HG02973 (cell line): ENCODE data around the gene PTGDS.

Experiments used
- ATAC-seq: cut with Tn5 transposase; IDR thresholded peaks from one replicate; pipeline ENCODE4 v1.9.1; 2021; ENCODE audit warnings: moderate library complexity; ENCODE audit not compliant: unreplicated experiment

PTGDS gene

DNA sequence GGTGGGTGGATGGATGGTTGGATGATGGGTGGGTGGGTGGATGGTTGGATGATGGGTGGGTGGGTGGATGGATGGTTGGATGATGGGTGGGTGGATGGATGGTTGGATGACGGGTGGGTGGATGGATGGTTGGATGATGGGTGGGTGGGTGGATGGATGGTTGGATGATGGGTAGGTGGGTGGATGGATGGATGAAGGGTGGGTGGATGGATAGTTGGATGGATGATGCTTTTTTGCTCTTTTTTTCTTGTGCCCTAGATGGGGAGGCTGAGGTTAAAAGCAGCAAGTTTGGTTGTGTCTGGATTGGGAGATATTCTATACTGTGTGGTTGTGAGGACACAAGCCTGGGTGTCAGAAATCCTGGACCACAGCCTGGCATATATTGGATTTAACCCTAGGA is 19.8 kb upstream of the PTGDS start:
- no peak for ATAC-seq

GRCh38 chr9:136957901-136958300 is 19.4 kb upstream of the PTGDS start:
- no peak for ATAC-seq

GRCh38 chr9:136958473-136958872 is 18.8 kb upstream of the PTGDS start:
- no peak for ATAC-seq

GRCh38 chr9:136958898-136959850 is 18.1 kb upstream of the PTGDS start:
- no peak for ATAC-seq

DNA sequence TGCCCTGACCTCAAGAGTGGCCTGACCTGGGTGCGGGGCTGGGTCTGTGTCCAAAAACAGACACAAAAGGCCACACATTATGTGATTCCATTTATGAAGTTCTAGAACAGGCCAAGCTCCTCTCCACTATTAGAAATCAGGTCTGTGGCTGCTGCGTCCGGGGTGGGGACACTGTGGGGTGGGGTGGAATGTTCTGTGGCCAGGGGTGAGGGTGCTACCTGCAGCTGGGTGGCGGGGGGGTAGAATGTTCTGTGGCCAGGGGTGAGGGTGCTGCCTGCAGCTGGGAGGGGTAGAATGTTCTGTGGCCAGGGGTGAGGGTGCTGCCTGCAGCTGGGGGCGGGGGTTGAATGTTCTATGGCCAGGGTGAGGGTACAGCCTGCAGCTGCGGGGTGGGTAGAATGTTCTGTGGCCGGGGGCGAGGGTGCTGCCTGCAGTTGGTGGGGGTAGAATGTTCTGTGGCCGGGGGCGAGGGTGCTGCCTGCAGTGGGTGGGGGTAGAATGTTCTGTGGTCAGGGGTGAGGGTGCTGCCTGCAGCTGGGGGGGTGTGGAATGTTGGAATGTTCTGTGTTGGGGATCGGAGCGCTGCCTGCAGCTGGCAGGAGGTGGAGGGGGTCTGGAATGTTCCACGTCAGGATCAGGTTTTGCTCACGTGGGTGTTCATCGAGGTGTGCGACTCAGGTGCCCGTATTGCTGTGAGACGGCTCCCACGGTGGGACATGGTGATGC is 16.9 kb upstream of the PTGDS start:
- ATAC-seq = no peak

GRCh38 chr9:136960938-136961275 is 16.4 kb upstream of the PTGDS start:
- no peak for ATAC-seq

GRCh38 chr9:136961279-136962065 is 15.8 kb upstream of the PTGDS start:
- ATAC-seq = no peak

- ATAC-seq = no peak
Measured at GRCh38 chr9:136962163-136962562, 15.1 kb upstream of the PTGDS start.

DNA sequence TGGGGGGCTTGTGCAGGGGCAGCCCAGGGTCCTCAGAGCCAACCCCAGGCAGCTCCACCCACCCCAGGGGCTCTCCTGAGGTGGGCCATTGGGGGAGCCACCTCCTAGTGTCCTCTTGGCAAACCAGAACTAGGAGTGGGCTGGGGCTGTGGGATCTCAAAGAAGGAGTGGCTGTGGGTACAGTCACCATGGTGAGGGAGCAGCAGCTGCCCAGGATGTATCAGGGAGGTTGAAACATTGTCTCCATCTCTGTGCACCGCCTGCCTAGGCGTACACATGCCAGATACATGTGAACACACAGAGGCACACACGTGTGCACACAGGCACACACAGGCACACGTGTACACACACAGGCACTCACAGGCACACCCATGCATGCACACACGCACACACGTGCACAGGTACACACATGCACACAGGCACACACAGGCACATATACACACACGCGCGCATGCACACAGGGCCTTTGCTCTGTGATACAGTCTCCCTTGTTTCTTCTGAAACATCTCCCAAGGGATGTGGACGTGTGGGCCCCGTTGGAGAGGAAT is 14.5 kb upstream of the PTGDS start:
- no peak for ATAC-seq

DNA sequence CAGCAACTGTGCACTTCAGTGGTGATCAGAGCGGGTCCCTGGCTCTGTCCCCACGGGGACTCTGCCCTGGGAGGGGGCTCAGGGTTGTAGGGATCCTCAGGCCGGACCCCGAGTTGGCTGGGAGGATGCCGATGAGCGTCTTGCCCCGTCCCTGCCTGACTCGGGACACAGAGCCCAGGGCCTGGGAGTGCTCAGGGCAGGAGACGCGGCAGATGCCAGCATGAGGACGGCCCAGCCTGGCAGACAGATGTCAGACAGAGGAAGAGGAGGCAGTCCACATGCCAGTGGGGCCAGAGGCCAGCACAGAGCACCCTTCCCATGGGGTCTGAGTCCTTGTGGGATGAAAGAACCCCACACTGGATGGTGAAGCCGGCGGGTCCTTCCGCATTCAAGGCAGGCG is 14.0 kb upstream of the PTGDS start:
- no peak for ATAC-seq

GRCh38 chr9:136963751-136964150 is 13.6 kb upstream of the PTGDS start:
- ATAC-seq = no peak

DNA sequence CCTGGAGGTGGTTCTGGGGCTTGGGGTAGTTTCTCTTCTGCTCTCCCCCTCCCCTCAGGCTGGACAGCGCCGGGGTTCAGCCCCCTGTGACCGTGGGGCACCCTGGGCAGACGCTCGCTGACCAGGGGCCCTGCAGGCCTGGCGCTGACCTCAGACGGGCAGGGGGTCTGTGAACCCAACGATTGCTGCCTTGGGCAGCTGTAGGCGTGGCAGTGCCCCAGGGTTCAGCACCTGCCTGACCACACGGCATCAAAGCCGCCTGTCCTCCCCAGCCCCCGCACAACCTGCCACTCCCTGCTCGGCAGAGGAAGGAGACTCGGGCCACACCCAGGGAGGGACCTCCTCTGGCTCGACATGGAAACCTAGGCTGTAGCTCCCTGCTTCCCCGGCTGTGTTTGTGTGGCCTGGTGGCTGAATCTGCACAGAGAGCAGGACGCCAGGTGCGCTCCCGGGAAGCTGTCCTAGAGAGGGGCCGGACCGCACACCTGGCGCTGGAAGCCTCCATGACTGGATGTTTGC is 13.1 kb upstream of the PTGDS start:
- ATAC-seq = no peak

DNA sequence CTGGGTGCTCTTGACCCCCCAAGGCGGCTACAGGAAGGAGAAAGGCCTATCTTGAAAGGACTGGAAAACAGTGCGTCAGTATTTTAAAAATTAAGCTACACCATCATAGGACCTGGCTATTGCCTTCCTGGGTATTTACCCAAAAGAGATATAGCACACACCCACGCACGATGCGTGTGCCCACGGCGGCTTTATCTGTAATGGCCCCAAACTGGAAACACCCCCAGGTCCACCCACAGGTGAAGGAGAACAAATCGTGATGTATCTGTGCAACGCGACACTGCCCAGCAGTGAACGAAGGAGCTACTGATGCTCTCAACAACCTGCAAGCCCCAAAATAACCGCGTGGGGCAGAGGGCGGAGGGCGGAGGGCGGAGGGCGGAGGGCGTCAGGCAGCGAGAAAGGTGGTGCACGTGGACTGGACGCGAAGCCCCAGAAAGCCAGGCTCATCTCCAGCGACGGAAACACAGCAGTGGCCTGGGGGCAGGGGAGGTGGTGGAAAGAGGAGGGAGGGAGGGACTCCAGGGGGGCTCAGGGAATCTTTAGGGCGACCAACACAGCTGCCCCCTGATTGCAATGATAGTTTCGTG is 12.4 kb upstream of the PTGDS start:
- no peak for ATAC-seq

GRCh38 chr9:136965771-136966484 is 11.4 kb upstream of the PTGDS start:
- no peak for ATAC-seq

GRCh38 chr9:136968333-136969127 is 8.8 kb upstream of the PTGDS start:
- ATAC-seq = no peak

DNA sequence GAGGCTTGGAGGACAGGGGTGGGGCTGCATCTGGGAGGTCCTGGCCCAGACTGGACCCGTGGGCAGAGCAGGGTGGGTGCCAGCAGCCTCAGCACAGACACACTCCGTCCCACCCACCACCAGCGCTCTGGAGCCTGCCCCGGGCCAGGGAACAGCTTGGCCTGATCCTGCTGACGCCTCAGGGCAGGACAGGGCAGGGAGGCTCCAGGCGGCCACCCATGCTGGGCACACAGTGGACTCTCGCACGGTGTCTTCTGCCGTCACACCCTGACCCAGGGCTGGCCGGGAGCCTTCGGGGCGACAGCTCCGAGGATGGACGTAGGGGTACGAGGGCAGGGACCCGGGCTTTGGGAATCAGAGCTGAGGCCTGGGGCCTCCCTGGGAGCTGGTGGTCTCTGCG is 8.2 kb upstream of the PTGDS start:
- no peak for ATAC-seq

GRCh38 chr9:136969774-136970173 is 7.5 kb upstream of the PTGDS start:
- ATAC-seq = no peak

DNA sequence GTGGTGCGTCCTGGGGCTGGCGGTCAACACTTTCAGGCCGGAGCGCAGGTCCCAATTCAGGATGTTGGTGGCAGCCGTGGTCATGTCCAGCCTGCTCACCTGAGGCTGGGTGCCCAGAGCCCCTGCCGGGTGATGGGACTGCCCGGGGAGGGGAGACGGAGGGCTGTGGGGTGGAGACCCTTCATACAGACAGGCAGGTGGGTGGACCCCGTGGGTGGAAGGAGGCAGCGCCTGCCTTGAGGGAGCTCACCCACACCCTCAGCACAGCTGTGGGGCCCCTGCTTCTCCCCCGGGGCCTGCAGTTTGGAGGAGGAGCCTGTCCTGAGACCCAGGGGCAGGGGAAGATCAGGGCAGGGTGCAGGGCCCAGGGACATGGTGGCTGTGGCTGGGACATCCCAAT is 6.9 kb upstream of the PTGDS start:
- ATAC-seq = no peak

DNA sequence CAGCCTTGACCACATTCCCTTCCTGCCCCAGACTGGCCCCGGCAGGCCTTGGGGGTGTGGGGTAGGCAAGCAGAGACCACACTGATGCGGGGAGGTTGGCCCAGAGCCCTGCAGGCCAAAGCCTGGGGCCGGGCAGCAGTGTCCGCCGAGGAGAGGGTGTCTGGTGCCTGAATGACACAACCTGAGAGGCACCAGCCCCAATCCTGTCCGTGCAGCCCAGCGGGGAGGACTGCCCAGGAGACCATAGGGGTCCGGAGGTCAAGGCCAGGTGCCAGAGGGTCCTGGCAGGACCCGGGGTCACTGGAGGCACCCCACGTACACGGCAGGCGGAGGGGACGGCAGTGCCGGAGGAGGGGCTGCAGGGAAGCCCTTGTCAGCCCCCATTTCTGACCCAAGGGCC is 5.6 kb upstream of the PTGDS start:
- no peak for ATAC-seq
